HG03432 (cell line): ENCODE results near the gene CGB2.
"Not testable (repeated sequence)": the region's sequence is repeated elsewhere in the genome, so short reads cannot be mapped to it uniquely, and the experiment has no call there.

ENCODE experiments used
- ATAC-seq: cut with Tn5 transposase; IDR thresholded peaks from one replicate; pipeline ENCODE4 v1.9.1; 2021; ENCODE audit warnings: mild to moderate bottlenecking, moderate library complexity; ENCODE audit not compliant: unreplicated experiment

CGB2 gene

DNA sequence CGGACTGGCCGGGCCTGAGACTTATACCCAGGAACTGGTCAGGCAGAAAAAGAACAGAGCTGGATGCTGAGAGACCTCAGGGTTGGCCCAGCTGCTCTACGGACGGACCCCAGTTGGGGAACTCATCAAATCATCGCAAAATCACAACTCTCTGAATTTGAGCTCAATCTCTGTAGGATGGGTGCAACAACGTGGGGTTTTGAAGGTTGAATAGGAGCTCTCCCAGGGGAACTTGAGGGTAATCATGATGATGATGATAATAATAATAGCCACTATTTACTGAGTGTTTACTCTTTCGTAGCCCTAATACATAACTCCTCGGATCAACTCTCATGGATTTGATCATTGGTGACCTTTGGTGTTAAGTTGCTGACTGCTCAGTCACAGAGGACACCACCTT lies 1.4 kb upstream of the CGB2 start:
- ATAC-seq, result not testable (repeated sequence)

GRCh38 chr19:49036815-49037214 lies 5.1 kb downstream of the CGB2 start, which contains the start of gene CGB1:
Gene CGB1, minus strand, starts transcription at chr19:49036895. Its CDS starts 184 bp downstream, at chr19:49036711.
- not testable (repeated sequence) for ATAC-seq

- ATAC-seq, result not testable (repeated sequence)
Measured at GRCh38 chr19:49038111-49038510, 6.4 kb downstream of the CGB2 start.

DNA sequence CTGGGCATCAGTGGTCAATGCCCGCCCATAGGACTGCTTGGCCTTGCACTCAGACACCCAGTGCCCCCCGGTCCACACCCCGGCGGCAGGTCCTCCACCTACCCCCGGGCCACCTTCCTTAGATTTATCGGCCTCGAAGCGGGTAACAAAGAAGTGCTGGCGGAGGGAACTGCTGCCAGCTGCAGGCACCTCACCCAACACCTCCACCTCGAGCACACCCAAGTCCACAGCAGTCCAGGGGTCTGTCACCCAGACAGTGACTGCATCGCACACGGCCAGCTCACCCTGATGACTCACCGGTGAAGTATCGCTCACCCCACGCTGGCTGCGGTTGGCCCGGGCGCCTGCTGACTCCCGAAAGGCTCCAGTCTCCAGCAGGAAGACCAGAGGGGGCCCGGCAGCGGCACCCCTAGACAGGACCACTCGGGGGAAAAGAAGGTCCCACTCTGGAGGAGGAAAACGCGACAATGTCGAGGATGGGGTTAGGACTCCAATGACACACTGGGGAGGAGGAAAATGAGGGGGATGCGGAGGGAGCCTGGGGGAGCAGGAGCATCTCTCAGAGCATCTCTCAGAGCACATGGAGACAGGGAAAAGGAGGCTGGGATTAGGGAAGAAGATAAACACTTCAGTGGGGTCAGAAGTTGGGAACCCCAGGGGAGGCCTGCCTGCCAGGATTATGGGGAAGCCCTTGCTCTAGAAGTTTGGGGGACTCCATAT lies 7.0 kb downstream of the CGB2 start:
- ATAC-seq, result not testable (repeated sequence)

GRCh38 chr19:49039736-49040135 lies 8.0 kb downstream of the CGB2 start:
- ATAC-seq, result not testable (repeated sequence)

DNA sequence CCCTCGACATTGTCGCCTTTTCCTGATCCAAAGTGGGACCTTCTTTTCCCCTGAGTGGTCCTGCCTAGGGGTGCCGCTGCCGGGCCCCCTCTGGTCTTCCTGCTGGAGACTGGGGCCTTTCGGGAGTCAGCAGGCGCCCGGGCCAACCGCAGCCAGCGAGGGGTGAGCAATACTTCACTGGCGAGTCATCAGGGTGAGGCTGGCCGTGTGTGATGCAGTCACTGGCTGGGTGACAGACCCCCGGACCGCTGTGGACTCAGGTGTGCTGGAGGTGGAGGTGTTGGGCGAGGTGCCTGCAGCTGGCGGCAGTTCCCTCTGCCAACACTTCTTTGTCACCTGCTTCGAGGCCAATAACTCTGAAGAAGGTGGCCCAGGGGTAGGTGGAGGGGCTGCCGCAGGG lies 10.5 kb downstream of the CGB2 start:
- ATAC-seq, result no peak

GRCh38 chr19:49042666-49043065 lies 11.0 kb downstream of the CGB2 start:
- ATAC-seq, result not testable (repeated sequence)

DNA sequence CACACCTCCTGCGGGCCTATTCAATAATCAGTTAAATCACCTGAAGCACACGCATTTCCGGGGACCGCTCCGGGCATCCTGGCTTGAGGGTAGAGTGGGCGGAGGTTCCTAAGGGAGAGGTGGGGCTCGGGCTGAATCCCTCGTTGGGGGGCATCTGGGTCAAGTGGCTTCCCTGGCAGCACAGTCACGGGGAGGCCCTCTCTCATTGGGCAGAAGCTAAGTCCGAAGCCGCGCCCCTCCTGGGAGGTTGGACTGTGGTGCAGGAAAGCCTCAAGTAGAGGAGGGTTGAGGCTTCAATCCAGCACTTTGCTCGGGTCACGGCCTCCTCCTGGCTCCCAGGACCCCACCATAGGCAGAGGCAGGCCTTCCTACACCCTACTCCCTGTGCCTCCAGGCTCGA lies 11.9 kb downstream of the CGB2 start, which contains the start of gene CGB5:
CGB5 (plus strand) TSS at position 301 of the 400 bp plus-strand sequence. CDS start 362 bp downstream, outside the sequence.
- ATAC-seq, result not testable (repeated sequence)

DNA sequence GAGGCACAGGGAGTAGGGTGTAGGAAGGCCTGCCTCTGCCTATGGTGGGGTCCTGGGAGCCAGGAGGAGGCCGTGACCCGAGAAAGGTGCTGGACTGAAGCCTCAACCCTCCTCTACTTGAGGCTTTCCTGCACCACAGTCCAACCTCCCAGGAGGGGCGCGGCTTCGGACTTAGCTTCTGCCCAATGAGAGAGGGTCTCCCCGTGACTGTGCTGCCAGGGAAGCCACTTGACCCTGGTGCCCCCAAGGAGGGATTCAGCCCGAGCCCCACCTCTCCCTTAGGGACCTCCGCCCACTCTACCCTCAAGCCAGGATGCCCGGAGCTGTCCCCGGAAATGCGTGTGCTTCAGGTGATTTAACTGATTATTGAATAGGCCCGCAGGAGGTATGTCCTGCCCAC lies 17.3 kb downstream of the CGB2 start, which contains the start of gene CGB8:
CGB8 (minus strand) TSS at position 101 of the 400 bp plus-strand sequence. CDS start 372 bp downstream, outside the sequence.
- not testable (repeated sequence) for ATAC-seq

DNA sequence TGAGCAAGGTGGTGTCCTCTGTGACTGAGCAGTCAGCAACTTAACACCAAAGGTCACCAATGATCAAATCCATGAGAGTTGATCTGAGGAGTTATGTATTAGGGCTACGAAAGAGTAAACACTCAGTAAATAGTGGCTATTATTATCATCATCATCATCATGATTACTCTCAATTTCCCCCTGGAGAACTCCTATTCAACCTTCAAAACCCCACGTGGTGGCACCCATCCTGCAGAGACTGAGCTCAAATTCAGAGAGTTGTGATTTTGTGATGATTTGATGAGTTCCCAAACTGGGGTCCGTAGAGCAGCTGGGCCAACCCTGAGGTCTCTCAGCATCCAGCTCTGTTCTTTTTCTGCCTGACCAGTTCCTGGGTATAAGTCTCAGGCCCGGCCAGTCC lies 18.1 kb downstream of the CGB2 start:
- ATAC-seq, result not testable (repeated sequence)

- ATAC-seq, result not testable (repeated sequence)
Measured at GRCh38 chr19:49050376-49051033, 18.8 kb downstream of the CGB2 start.

GRCh38 chr19:49056101-49056901 lies 24.6 kb downstream of the CGB2 start:
- no peak for ATAC-seq

- not testable (repeated sequence) for ATAC-seq
Measured at GRCh38 chr19:49056902-49057596, 25.4 kb downstream of the CGB2 start.

DNA sequence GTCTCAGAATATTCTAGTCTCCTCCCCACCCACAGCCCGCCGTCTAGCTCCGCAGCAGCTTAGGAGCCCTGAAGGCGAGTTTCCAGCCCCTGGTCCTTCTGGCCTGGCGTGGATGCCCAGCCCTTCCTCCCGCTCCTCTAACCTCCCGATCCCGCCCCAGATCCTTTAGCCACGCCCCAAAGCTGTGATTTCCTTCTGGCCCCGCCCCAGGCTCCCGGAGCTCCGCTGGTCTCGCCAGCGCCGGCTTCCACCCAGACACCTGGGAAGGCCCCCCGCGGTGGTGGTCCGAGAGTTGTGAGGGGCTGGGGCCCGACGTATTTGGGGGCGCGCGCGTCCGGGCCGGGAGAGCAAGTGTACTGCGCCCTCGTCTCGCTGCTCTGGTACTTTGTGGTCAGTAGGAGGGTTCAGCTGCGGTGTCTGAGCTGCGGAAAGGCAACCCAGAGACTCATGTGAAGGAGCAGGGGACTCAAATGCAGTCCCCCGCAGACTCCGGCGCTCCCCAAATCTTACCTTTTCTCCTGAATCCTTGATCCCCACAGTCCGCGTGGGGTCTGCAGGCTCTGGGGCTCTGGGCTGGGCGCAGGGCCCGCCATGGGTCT lies 26.0 kb downstream of the CGB2 start, which contains the start of gene CGB7:
CGB7 (minus strand) TSS at position 114 of the 599 bp plus-strand sequence. CDS start 2,374 bp downstream, outside the sequence.
- ATAC-seq, result no peak

GRCh38 chr19:49058562-49058961 lies 26.9 kb downstream of the CGB2 start:
- no peak for ATAC-seq

DNA sequence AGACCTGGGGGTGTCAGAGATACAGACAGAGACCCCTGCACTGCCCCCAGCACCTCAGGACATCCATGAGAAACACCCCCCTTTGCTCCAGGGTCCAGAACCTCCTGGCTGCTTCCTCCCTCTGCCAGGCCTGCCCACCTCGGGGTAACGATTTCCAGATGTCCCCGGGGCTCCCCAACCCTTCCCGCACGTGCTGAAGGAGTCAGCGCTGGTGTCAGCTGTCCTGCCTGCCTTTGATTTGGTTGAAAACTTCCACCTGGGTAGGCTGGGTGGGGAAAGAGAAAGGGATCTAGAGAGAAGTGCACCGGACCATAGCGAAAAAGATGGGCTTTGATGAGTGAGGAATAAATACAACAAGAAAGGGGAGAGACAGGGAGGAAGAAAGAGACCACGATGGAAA lies 27.4 kb downstream of the CGB2 start:
- no peak for ATAC-seq

DNA sequence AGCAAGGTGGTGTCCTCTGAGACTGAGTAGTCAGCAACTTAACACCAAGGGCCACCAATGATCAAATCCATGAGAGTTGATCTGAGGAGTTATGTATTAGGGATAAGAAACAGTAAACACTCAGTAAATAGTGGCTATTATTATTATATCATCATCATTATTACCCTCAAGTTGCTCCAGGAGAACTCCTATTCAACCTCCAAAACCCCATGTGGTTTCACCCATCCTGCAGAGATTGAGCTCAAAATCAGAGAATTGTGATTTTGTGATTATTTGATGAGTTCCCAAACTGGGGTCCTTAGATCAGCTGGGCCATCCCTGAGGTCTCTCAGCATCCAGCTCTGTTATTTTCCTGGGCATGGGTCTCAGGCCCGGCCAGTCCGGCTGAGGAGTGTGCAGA lies 29.3 kb downstream of the CGB2 start:
- no peak for ATAC-seq

DNA sequence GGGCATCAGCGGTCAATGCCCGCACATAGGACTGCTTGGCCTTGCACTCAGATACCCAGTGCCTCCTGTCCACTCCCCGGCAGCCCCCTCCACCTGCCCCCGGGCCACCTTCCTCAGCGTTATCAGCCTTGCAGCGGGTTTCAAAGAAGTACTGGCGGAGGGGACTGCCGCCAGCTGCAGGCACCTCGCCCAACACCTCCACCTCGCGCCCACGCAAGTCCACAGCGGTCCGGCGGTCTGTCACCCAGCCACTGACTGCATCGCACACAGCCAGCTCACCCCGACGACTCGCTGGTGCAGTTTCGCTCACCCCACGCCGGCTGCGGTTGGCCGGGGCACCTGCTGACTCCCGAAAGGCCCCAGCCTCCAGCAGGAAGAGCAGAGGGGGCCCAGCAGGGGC lies 29.8 kb downstream of the CGB2 start:
- no peak for ATAC-seq

DNA sequence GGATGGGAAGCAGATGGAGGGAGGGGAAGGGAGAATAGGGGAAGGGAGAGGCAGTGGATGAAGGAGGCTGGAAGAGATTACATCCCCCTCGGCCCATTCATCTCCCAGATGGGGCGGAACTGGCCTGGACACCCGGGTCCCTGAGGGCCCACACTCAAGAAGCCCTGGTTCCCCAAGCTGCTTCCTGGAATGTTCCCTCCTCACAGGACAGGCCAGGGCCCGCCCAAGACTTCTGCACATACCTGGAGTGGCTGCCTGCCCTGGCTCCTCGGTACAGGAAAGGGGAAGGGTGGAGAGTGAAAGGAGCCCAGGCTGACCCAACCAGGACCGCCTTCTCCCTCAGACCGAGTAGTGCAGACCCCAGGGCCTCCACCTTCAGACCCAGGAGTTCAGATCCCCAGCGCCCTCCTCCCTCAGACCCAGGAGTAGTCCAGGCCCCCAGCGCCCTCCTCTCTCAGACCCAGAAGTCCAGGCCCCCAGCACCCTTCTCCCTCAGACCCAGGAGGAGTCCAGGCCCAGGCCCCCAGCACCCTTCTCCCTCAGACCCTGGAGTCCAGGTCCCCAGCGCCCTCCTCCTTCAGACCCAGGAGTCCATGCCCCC lies 32.4 kb downstream of the CGB2 start:
- no peak for ATAC-seq
